NCI-H1417 treated with DMSO at 0.1 percent for 48 hours (cell line): ENCODE measurements around the gene HDAC4.

ENCODE experiments used
- DNase-seq: peaks from one replicate; lab custom pipeline; 2025; lab: John Stamatoyannopoulos, UW

The HDAC4 gene

GRCh38 chr2:239008004-239008403 is 392.8 kb downstream of the HDAC4 start:
- DNase-seq = no peak

- no peak for DNase-seq
Observed at GRCh38 chr2:239006622-239007285, 394.1 kb downstream of the HDAC4 start.

DNA sequence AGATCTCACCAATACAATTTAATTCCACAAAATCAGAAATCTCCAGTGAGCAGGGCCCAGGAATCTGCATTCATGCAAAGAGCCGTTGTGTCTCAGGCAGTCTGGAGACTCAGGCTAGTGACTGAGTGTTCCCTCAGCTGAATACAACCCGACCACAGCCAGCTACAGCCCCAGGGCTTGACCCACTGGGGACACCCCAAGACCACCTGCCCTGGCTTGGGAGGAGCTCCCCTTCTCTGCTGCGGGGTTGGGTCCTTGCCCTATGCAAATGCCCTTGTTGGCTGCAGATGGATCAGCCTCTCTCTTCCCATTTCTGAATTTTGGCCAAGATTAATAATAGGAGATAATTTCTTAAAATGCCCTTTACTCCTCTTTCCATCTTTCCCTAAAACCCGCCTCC is 395.2 kb downstream of the HDAC4 start:
- no peak for DNase-seq

GRCh38 chr2:239004274-239005015 is 396.4 kb downstream of the HDAC4 start:
- no peak for DNase-seq

DNA sequence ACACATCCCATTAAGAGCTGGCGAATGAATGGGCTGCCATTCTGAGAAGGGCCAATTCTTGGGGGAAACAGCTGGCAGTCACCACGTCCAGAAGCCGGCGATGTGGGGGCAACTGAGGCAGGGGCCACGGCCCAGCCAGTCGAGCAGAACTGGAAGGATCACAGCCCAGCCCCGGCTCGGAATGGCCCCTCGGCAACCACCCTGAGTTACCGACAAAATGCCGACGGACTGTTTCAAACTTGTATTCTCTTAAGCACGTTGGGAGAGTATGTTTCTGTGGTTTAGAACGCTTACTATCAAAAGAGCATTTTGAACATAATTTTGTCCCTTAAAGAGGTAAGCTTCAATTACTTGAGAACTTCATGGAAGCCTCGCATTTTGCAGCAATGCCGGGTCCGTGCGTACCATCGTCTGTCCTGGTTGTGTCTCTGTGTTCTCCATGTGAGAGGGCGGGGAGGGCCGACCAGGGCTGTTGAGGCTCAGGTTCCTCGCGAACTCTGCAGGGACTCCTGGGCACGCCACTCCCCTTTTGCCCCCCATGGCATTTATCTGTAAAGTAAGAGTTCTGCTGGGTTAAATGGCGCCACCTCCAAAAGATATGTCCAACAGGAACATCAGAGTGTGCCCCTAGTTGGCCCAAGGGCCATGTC is 397.1 kb downstream of the HDAC4 start:
- no peak for DNase-seq

- DNase-seq = no peak
Observed at GRCh38 chr2:239002954-239003623, 397.7 kb downstream of the HDAC4 start.

DNA sequence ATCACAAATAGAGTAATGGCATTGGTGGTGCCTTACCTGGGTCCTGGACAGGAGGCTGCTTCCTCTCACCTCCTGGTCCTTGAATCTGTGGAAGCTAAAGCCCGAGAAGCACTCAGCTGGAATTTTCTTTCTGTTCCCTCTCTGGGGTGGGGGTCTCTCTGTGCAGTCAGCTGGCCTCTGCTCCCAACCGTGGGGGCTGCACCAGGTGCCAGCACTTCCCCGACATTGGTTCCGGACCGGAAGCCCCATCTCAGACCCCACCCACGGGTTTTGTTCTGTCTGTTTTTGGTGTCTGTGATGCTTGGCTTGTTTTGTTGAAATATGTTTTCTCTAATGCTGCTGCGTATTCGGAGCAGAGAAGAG is 398.2 kb downstream of the HDAC4 start:
- no peak for DNase-seq

DNA sequence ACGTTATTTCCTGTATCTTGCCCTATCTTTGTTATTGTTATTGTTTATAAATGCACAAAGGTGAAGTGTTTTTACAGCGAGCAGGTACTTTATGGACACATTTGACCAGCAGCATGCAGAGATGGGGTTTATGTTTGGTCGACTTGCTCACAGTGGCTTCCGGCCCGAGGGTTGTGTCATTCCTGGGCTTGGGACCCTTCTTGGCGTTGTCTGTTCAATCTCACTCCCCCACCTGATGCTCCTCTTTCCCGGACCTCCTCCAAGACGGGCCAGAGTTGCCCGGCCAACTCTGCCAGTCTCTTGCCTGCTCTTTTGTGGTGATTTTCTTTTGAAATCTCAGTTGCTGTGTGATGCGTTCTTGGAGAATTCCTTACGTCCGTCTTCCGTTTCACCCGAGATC is 399.0 kb downstream of the HDAC4 start:
- no peak for DNase-seq

DNA sequence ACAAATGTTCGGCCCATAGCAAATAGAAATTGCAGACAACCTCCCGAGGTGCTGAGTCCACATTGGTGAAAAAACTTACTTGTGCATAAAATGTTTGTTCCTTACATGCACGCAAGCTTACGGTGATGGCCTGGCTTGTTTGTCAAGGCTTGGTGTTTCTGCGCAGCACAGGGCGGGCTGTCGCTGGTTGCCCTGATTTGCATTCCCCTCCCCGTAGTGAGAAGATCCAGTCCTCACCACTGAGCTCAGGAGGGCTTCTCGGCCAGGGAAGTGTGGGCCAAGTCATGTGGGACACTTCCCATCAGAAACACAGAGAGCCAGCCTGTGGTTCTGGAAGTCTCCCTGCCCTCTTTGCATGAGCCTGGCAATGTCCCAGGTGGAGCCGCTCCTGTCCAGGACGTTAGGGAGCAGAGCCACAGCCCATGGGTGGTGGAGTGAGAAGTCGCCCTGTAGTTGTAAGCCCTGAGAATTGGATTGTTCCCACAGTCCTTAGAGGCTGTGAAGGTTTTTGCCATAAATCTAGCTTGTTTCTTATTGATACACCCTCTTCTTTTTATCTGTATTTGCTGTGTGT is 400.2 kb downstream of the HDAC4 start:
- DNase-seq = no peak

- DNase-seq = no peak
Observed at GRCh38 chr2:239000089-239000488, 400.7 kb downstream of the HDAC4 start.

DNA sequence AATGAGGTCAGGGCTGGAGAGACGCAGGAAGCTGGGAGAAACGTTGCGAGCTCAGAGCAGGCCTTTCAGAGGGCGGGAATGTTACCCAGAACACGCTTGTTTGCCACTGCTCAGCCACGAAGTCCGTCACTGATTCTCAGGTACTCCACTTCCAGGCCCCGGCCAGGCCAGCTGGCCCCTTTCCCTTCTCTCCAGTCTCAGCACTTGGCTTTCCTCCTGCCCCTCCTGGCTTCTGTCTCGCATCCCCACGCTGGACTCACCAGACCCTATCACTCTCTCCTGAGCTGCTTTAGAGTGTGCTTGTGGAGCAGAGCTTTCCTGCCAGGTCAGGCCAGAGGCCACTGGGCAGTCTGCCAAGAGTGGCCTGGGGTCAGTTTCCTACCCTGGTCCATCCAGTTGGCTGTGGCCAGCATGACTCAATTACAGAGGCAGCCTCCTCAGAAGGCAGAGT is 401.5 kb downstream of the HDAC4 start:
- no peak for DNase-seq

DNA sequence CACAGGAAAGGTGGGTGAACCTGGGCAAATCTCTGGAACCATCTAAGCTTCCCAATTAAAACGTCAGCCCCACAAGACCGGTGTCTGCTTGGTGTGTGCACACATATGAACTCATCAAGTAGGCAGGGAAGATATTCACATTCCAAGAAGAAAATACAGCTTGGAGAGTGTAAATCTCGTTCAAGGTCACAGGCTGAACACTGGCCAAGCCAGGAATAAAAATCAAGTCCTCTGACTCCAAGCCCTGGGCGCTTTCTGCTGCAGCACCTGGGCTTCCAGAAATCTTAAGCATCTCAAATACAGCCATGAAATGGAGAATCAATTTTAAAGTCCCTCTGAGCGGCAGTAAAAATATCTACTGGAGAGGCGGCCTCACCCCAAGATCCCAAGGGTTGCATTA is 402.0 kb downstream of the HDAC4 start:
- no peak for DNase-seq
